ENCODE results near the gene UPK2.

Gene UPK2

GRCh38 chr11:118929501-118930093, 26.5 kb upstream of the UPK2 start:
- Histone ChIP-seq H3K4me1 (ENCODE audit: control insufficient read depth, insufficient read depth, low read length) (peaks cover 3% of the 10 kb centered on the region; the same call in 1 of the 2 replicates), H3K4me3 (ENCODE audit: low read depth, low read length) (peak overlapping the region; percentile 48), H3K36me3 (ENCODE audit: control insufficient read depth in 2 of 2, insufficient read depth in 1 of 2, low read length in 2 of 2) (no peaks in the 10 kb centered on the region), H3K27ac (ENCODE audit: extremely low read depth, low read depth, low read length) (peak overlapping the region; percentile 39; the same call in 1 of the 2 replicates), H3K9me3 (ENCODE audit: control insufficient read depth, insufficient read depth, low read depth, low read length) (no peaks in the 10 kb centered on the region)
- ChIA-PET POLR2A (interaction anchor here (0.6 to 5.6 kb wide), 4 partner anchors 9 to 194 kb away, joined by 3 to 96 read pairs (median 6); no protein-coding TSS in a partner anchor), CTCF (interaction anchor here (0.6 to 6.8 kb wide), 21 partner anchors 10 to 777 kb away, joined by 3 to 196 read pairs (median 4); partner anchors contain the start of gene UPK2)
- TF ChIP-seq MYNN (tag by site-specific recombination; IDR thresholded peaks at IDR 0.05; ENCODE audit: borderline replicate concordance): peak; percentile 79
- TF ChIP-seq IKZF3 (tag by site-specific recombination; IDR thresholded peaks at IDR 0.05): peak; percentile 31; the same call in 1 of the 2 replicates
- TF ChIP-seq ZNF654 (tag by site-specific recombination; IDR thresholded peaks at IDR 0.05; ENCODE audit: low read depth): no peak
- TF ChIP-seq ZBTB8A (tag by site-specific recombination; IDR thresholded peaks at IDR 0.05): peak; percentile 34; the same call in 1 of the 2 replicates
- peak; percentile 58 for TF ChIP-seq ZBTB17 (tag by site-specific recombination; IDR thresholded peaks at IDR 0.05)
- TF ChIP-seq ZSCAN23 (tag by site-specific recombination; IDR thresholded peaks at IDR 0.05): no peak
- no peak for TF ChIP-seq ZNF362 (tag by site-specific recombination; IDR thresholded peaks at IDR 0.05)
- peak; percentile 89 for TF ChIP-seq ZNF398 (tag by site-specific recombination; IDR thresholded peaks at IDR 0.05)
- peak; percentile 86 for TF ChIP-seq ZNF600 (tag by site-specific recombination; IDR thresholded peaks at IDR 0.05)
- 0 out of 2 replicates have a peak, but pooled peaks have one; percentile 14 for TF ChIP-seq ZNF501 (tag by site-specific recombination; IDR thresholded peaks at IDR 0.05)
- TF ChIP-seq ZFHX2 (tag by site-specific recombination; conservative IDR thresholded peaks at IDR 0.05): peak; percentile 57
- peak; percentile 78 for TF ChIP-seq ZBTB20 (tag by site-specific recombination; IDR thresholded peaks at IDR 0.05)
- no peak for TF ChIP-seq ZNF623 (tag by site-specific recombination; IDR thresholded peaks at IDR 0.05)
- no peak for TF ChIP-seq ZNF138 (tag by site-specific recombination; IDR thresholded peaks at IDR 0.05; ENCODE audit: borderline replicate concordance)
- TF ChIP-seq ZNF341 (tag by site-specific recombination; IDR thresholded peaks at IDR 0.05; ENCODE audit: low read depth): peak; percentile 77
- no peak for TF ChIP-seq ZNF214 (tag by site-specific recombination; IDR thresholded peaks at IDR 0.05; ENCODE audit: borderline replicate concordance)
- peak; percentile 18; the same call in 1 of the 2 replicates for TF ChIP-seq ZXDB (tag by site-specific recombination; IDR thresholded peaks at IDR 0.05)
- peak; percentile 22; the same call in 1 of the 2 replicates for TF ChIP-seq WT1 (tag by site-specific recombination; IDR thresholded peaks at IDR 0.05)
- TF ChIP-seq ZNF571 (tag by site-specific recombination; IDR thresholded peaks at IDR 0.05): no peak
- no peak; the same call in 1 of the 2 replicates for TF ChIP-seq ZNF335 (tag by site-specific recombination; conservative IDR thresholded peaks at IDR 0.05)
- no peak for TF ChIP-seq YY2 (tag by site-specific recombination; IDR thresholded peaks at IDR 0.05)
- peak; percentile 78 for TF ChIP-seq PRDM10 (tag by site-specific recombination; IDR thresholded peaks at IDR 0.05)
- peak; percentile 69; the same call in 1 of the 2 replicates for TF ChIP-seq ZBTB7A (tag by site-specific recombination; IDR thresholded peaks at IDR 0.05; ENCODE audit: low read depth)
- 0 out of 2 replicates have a peak, but pooled peaks have one; percentile 2 for TF ChIP-seq ZBTB11 (tag by site-specific recombination; conservative IDR thresholded peaks at IDR 0.05; ENCODE audit: low read depth)
- TF ChIP-seq, protein P1, sequence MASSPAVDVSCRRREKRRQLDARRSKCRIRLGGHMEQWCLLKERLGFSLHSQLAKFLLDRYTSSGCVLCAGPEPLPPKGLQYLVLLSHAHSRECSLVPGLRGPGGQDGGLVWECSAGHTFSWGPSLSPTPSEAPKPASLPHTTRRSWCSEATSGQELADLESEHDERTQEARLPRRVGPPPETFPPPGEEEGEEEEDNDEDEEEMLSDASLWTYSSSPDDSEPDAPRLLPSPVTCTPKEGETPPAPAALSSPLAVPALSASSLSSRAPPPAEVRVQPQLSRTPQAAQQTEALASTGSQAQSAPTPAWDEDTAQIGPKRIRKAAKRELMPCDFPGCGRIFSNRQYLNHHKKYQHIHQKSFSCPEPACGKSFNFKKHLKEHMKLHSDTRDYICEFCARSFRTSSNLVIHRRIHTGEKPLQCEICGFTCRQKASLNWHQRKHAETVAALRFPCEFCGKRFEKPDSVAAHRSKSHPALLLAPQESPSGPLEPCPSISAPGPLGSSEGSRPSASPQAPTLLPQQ (tag by site-specific recombination; IDR thresholded peaks at IDR 0.05): 0 out of 2 replicates have a peak, but pooled peaks have one; percentile 10
- TF ChIP-seq KLF8 (tag by site-specific recombination; IDR thresholded peaks at IDR 0.05): peak; percentile 18; the same call in 1 of the 2 replicates

Data from HEK293 (cell line).